Cerebellar cortex (tissue), 1 donor: ENCODE data around the gene ZNF772.

Experiments
- DNase-seq: peaks from one replicate; pipeline ENCODE4 v3.0.0-alpha.2; 2015; ENCODE audit warnings: low spot score

The ZNF772 gene

GRCh38 chr19:57435062-57435978 lies 42.0 kb downstream of the ZNF772 start, which contains the start of gene ZNF749:
ZNF749 (plus strand) TSS chr19:57435325; CDS start chr19:57435579, 254 bp downstream.
- DNase-seq, result peak; percentile 99

- DNase-seq, result no peak
Observed at GRCh38 chr19:57434386-57435061, 42.8 kb downstream of the ZNF772 start.

GRCh38 chr19:57421037-57421436 lies 56.3 kb downstream of the ZNF772 start:
- DNase-seq, result no peak

GRCh38 chr19:57419439-57419838 lies 57.9 kb downstream of the ZNF772 start:
- no peak for DNase-seq
